HG03354 (cell line): ENCODE data around the gene MRPL47.

Source experiments
- ATAC-seq: cut with Tn5 transposase; IDR thresholded peaks from one replicate; pipeline ENCODE4 v1.9.1; 2021; ENCODE audit warnings: mild to moderate bottlenecking; ENCODE audit not compliant: unreplicated experiment, poor library complexity, severe bottlenecking

Gene MRPL47

GRCh38 chr3:179603321-179603720 is 1.1 kb downstream of the MRPL47 start:
- ATAC-seq: no peak

GRCh38 chr3:179599531-179599930 is 4.9 kb downstream of the MRPL47 start:
- no peak for ATAC-seq

- ATAC-seq: no peak
Measured at GRCh38 chr3:179591313-179591712, 13.1 kb downstream of the MRPL47 start.

GRCh38 chr3:179590669-179591068 is 13.8 kb downstream of the MRPL47 start:
- ATAC-seq: no peak

- peak; percentile 45 for ATAC-seq
Measured at GRCh38 chr3:179589143-179589542, 15.3 kb downstream of the MRPL47 start.

- no peak for ATAC-seq
Measured at GRCh38 chr3:179580992-179581391, 23.4 kb downstream of the MRPL47 start.

DNA sequence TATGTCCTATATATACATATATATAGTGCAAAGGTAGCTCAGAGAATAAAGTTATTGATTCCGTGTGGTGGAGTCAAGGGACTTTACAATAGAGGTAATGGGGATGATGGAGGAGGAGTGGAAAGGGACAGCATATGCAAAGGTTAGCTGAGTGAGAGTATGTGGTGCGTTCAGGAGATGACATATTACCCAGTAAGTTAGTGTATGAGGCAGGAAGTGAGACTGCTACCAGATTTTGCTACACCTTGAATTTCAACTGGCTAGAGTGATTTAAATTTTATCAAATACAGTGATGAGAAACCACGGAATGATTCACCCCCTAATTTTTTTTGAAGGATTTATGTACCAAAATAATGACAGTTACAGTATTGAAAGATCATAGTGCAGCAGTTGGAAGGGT is 38.9 kb downstream of the MRPL47 start:
- ATAC-seq: no peak

DNA sequence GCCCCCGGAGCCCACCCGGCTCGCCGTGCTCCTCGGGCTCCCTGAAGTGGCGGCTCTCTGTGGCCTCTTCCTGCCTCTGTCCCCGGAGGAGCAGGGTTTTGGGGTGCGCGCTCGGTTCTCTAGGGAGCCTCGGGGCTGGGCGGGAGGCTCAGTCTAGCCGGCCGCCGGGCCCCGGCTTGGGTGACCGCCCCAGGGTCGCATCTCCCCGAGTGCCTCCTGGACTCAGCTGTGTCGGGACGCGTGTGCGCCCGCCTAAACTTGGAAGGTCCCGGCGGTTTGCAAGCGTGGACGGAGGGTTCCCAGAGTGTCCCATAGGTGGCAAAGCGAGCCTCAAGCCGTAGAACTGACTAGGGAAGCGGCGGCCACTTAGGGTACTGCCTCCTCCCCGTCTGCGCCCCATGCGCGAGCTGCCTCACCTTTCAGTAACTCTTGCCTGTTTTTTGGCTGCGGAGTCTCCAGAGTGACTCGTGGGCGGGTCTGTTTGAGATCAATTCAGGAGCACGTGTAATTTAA is 41.1 kb downstream of the MRPL47 start:
- ATAC-seq: peak; percentile 66

- ATAC-seq: peak; percentile 95
Measured at GRCh38 chr3:179562591-179563270, 41.7 kb downstream of the MRPL47 start, which contains the start of gene ACTL6A. Gene ACTL6A (plus strand): TSS chr3:179562926. CDS start chr3:179563093, 167 bp downstream.

GRCh38 chr3:179560791-179561190 is 43.6 kb downstream of the MRPL47 start:
- no peak for ATAC-seq

- ATAC-seq: no peak
Measured at GRCh38 chr3:179558742-179559364, 45.6 kb downstream of the MRPL47 start.

GRCh38 chr3:179551349-179552105 is 52.9 kb downstream of the MRPL47 start:
- ATAC-seq: no peak

- no peak for ATAC-seq
Measured at GRCh38 chr3:179546814-179547241, 57.6 kb downstream of the MRPL47 start.

DNA sequence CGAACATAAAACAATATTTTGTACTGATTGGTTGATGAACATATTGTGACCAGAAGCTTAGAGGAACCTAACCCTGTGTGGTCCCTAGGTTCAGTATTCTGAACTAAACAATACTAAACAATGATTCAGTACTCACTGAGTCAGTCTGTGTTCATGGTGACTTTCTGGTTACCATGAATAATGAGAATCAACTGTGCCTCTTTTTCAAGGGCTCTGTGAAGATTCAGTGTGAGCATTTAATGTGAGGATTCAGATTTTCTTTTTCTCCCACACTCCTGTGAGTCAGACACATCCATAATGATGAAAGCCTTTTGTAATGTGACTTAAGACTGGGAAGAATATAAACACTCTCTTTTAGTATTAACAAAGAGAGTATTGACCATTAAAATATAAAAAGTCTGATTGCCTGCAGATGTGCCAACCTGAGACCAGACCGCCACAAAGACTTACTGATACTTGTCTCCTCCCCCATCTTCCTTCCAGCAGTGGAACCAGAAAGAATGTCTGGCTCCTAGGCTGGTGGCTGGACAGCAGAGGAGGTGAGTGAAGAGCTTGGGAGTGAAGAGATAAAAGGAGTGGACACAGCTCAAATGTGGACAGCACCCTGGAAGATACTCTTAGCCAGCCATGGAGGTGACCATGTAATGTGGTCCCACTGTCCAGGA is 59.3 kb downstream of the MRPL47 start:
- ATAC-seq: no peak

DNA sequence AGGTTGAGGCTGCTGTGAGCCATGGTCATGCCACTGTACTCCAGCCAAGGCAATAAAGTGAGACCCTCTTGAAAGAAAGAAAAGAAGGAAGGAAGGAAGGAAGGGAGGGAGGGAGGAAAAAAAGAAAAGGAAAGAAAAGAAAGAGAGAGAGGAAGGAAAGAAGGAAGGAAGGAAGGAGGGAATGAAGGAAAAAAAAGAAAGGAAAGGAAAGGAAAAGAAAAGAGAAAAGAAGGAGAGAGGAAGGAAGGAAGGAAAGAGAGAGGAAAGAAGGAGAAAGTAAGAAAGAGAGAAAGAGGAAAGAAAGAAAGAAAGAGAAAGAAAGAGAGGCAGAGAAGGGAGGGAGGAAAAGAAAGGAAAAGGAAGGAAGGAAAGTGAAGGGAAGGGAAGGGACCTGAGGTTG is 62.1 kb downstream of the MRPL47 start:
- no peak for ATAC-seq

GRCh38 chr3:179541596-179541995 is 62.8 kb downstream of the MRPL47 start:
- ATAC-seq: no peak

GRCh38 chr3:179541094-179541493 is 63.3 kb downstream of the MRPL47 start:
- no peak for ATAC-seq
